Kidney (tissue), 14 donors: Measurements from ENCODE around the gene NRIP3. TPM values are rescaled to one million over a fixed set of nuclear protein-coding genes. Genes with fewer than 3 reads are reported as not detected.

Experiments used
- DNase-seq, 5 donors: peaks; one replicate each; pipeline ENCODE4 v3.0.0-alpha.2; 2013 to 2020
- FAIRE-seq: peaks from 2 replicates; lab custom pipeline; 2012; peaks lifted over from hg19 to GRCh38; lab: Jason Lieb, UNC
- H3K27ac ChIP-seq, 2 donors: one replicate each; pipeline ENCODE4 v1.7.0; 2013; ENCODE audit warnings: low read depth in 2 of 2, low read length in 2 of 2, inconsistent platforms in 1 of 2
- H3K27me3 ChIP-seq: one replicate; pipeline ENCODE4 v1.7.1; 2013; ENCODE audit warnings: low read length, inconsistent platforms; ENCODE audit not compliant: control insufficient read depth, insufficient read depth
- H3K36me3 ChIP-seq, 3 donors: one replicate each; pipeline versions ENCODE4 v1.7.0 to v1.7.1; 2013; ENCODE audit warnings: low read length in 3 of 3, control low read depth in 1 of 3, inconsistent platforms in 1 of 3; ENCODE audit not compliant: insufficient read depth in 3 of 3, control insufficient read depth in 2 of 3
- H3K4me1 ChIP-seq, 3 donors: one replicate each; pipeline versions ENCODE4 v1.7.0 to v1.7.1; 2013; ENCODE audit warnings: low read length in 3 of 3, inconsistent platforms in 1 of 3, low read depth in 1 of 3; ENCODE audit not compliant: control insufficient read depth in 2 of 3, insufficient read depth in 2 of 3
- H3K4me3 ChIP-seq, 3 donors: one replicate each; pipeline versions ENCODE4 v1.7.0 to v1.8.1; 2013; ENCODE audit warnings: low read length in 3 of 3, control low read depth in 1 of 3, inconsistent platforms in 1 of 3
- H3K9ac ChIP-seq, 3 donors: one replicate each; pipeline versions ENCODE4 v1.7.0 to v1.7.1; 2013; ENCODE audit warnings: low read length in 3 of 3, control low read depth in 1 of 3, inconsistent platforms in 1 of 3
- H3K9me3 ChIP-seq, 3 donors: one replicate each; pipeline versions ENCODE4 v1.7.0 to v1.7.1; 2013; ENCODE audit warnings: low read length in 3 of 3, control low read depth in 1 of 3, inconsistent platforms in 1 of 3; ENCODE audit not compliant: control insufficient read depth in 2 of 3, insufficient read depth in 1 of 3
- intact Hi-C: fragments of 100-400 bp; cut with DNase I; formaldehyde crosslinking; loops from one replicate; pipeline ENCODE4 v1.11.1; 2022
- polyA plus RNA-seq: library from polyadenylated mRNA; stranded (reverse); fragments of 350-450 nt; fragmentation: Illumina TruSeq; extraction: RNeasy Lipid Tissue Mini Kit (QIAGEN cat#74804); gene quantifications from one replicate; pipeline ENCODE4 v1.2.3, GENCODE V29; 2014; ENCODE audit warnings: low read depth, low replicate concordance; ENCODE audit not compliant: insufficient read depth
- total RNA-seq: library from RNA; stranded (reverse); fragmentation: NEBNext Ultra II Directional; extraction: Animal tissue kit (Norgen Biotek cat#: 25700); gene quantifications from one replicate; pipeline ENCODE4 v1.2.1, GENCODE V29; 2021
- TF ChIP-seq, protein P1 (sequence below): IDR thresholded peaks from 3 replicates; pipeline ENCODE4 v1.5.1; 2012; ENCODE audit warnings: mild to moderate bottlenecking, moderate library complexity, borderline replicate concordance; ENCODE audit not compliant: insufficient read depth; ENCODE audit errors: extremely low read depth
- donor health status: control.
- donor health status: control.
- donor health status: control.
- donor health status: control.
- donor health status: control.
- donor health status: DM: yes; HTN: yes; CAD: no.
- donor health status: Normal renal cell carcinoma (clear cell type).

The NRIP3 gene
- total and polyA plus RNA-seq, 2 donors from 2014 or later = 1.1 to 1.6 TPM

DNA sequence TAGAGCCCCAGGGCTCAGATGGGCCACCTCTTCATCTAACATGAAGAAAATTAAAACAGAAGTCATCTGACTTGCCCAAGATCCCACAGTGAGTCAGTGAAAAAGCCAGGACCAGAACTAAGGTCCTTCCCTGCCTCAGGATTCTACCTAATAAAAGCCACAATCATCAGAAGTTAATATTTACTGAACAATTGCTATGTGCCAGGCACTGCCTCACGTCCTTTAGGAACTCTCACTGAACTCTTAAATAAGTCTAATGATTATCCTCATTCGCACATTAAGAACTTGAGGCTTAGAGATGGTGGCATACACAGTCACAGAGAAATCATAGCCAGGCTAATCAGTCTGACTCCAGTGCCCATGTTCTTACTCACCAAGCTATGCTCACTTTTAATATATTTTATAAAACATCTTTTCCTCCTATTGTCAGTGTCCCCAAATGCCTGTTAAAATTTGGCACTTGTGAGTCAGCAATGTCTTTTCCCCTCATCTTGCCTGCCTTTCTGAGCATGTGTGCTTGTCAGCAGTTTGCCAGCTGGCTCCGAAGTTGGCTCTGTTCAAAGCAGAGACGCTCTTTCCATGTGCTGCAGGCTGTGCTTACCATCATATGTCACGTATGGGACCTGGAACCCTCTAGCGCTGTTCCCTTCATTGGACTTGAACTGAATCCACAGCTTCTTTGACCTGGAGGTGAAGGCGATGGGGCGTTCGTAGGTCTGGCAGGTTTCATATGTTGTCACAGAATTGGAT is 21.5 kb upstream of the NRIP3 start:
- TF ChIP-seq, protein P1, sequence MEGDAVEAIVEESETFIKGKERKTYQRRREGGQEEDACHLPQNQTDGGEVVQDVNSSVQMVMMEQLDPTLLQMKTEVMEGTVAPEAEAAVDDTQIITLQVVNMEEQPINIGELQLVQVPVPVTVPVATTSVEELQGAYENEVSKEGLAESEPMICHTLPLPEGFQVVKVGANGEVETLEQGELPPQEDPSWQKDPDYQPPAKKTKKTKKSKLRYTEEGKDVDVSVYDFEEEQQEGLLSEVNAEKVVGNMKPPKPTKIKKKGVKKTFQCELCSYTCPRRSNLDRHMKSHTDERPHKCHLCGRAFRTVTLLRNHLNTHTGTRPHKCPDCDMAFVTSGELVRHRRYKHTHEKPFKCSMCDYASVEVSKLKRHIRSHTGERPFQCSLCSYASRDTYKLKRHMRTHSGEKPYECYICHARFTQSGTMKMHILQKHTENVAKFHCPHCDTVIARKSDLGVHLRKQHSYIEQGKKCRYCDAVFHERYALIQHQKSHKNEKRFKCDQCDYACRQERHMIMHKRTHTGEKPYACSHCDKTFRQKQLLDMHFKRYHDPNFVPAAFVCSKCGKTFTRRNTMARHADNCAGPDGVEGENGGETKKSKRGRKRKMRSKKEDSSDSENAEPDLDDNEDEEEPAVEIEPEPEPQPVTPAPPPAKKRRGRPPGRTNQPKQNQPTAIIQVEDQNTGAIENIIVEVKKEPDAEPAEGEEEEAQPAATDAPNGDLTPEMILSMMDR = no peak
- Histone ChIP-seq H3K9ac (no peak overlapping the region), H3K36me3 (no peaks in the 10 kb centered on the region), H3K4me3 (no peak overlapping the region), H3K27ac (no peak overlapping the region), H3K4me1 (no peaks in the 10 kb centered on the region), H3K9me3 (no peaks in the 10 kb centered on the region), H3K27me3 (no peaks in the 10 kb centered on the region)
- FAIRE-seq (no peak), DNase-seq (no peak)
- intact Hi-C loops = no loop called here

DNA sequence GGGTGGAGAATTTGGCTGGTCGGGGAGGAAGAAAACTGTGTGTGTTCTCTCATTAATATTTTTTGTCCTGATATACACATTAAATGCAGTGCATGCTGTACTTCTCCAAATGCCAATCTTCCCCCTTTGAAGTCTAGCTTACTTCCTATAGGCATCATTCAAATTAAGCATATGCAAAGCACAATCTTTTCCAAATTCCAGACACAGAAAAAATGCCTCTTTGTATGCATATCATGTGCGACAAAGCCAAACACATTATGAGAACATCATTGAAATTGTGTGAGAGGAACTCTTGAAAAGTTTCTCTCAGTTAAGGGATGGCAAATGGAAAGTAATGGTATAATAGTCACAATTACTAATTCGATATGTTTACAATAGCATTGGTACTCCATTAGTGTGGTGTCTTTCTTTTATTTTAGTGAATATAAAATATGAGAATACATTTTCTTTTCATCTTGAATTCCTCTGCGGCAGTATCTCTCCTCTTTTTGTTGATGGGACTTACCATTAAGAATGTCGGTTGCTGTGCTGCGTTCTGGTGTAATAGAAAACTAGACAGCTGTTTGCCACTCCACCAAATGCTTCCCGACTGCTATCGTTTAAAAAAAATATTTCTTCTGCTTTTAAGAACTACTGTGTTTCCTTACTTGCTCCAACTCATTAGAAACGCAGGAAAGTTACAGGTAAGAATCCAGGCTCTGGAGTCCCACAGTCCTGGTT is 19.3 kb upstream of the NRIP3 start:
- no peak overlapping the region for H3K4me3 ChIP-seq
- H3K36me3 ChIP-seq = no peaks in the 10 kb centered on the region
- DNase-seq = no peak
- H3K27ac ChIP-seq = no peak overlapping the region
- H3K9me3 ChIP-seq = no peaks in the 10 kb centered on the region
- intact Hi-C loops = no loop called here
- H3K27me3 ChIP-seq = no peaks in the 10 kb centered on the region
- H3K4me1 ChIP-seq = no peaks in the 10 kb centered on the region
- TF ChIP-seq, protein P1 = no peak
- FAIRE-seq = no peak
- H3K9ac ChIP-seq = no peak overlapping the region

DNA sequence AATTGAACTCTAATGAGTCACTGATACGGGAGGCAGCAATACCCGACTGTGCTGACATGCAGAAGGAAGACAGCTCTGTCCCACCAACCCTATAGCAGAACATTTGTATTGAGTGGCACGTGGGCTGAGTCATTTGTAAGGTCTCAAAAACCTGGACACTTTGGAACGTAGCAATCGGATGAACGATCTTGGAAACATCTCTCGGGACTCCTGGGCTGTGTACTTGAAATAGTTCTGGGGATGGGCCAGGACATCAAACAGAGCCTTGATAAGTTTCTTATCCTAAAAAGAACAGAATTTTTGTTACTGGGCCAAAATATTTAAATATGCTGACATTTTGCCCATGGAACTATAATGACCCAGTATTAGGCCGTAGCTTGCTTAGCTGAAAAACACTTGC is 17.1 kb upstream of the NRIP3 start:
- no peak overlapping the region for H3K4me3 ChIP-seq
- H3K27ac ChIP-seq = no peak overlapping the region
- intact Hi-C loops = no loop called here
- H3K9me3 ChIP-seq = no peaks in the 10 kb centered on the region
- FAIRE-seq (no peak), DNase-seq (no peak)
- no peaks in the 10 kb centered on the region for H3K36me3 ChIP-seq
- H3K27me3 ChIP-seq = no peaks in the 10 kb centered on the region
- H3K4me1 ChIP-seq = peaks cover 0 to 4% (median 0%) of the 10 kb centered on the region in 3 donors
- TF ChIP-seq, protein P1 = no peak
- no peak overlapping the region for H3K9ac ChIP-seq
